Upper lobe of right lung (tissue), 1 donor: ENCODE results near the gene CAMSAP3. TPM values are rescaled to one million over a fixed set of nuclear protein-coding genes. Genes with fewer than 3 reads are reported as not detected.
A peak's percentile ranks its signal among the peaks of the same experiment; 100 is the strongest.
"Not testable (repeated sequence)": the region's sequence is repeated elsewhere in the genome, so short reads cannot be mapped to it uniquely, and the experiment has no call there.

ENCODE experiments used
- ATAC-seq: fragments of 200-7000 bp; cut with Tn5 transposase; one replicate; pipeline ENCODE4 v1.9.1; 2020; ENCODE audit warnings: mild to moderate bottlenecking, moderate library complexity
- DNase-seq: peaks from one replicate; pipeline ENCODE4 v3.0.0-alpha.2; 2020
- H3K27ac ChIP-seq: fragments of 200-600 bp; one replicate; pipeline ENCODE4 v1.8.0; 2022
- H3K27me3 ChIP-seq: fragments of 200-600 bp; one replicate; pipeline ENCODE4 v1.8.0; 2022; ENCODE audit warnings: mild to moderate bottlenecking
- H3K36me3 ChIP-seq: fragments of 200-600 bp; one replicate; pipeline ENCODE4 v1.8.0; 2022
- H3K4me1 ChIP-seq: fragments of 200-600 bp; one replicate; pipeline ENCODE4 v1.8.0; 2022
- H3K4me3 ChIP-seq: fragments of 200-600 bp; one replicate; pipeline ENCODE4 v1.8.0; 2022; ENCODE audit warnings: mild to moderate bottlenecking
- H3K9me3 ChIP-seq: fragments of 200-600 bp; one replicate; pipeline ENCODE4 v1.8.0; 2022
- intact Hi-C: fragments of 100-400 bp; cut with DNase I; formaldehyde crosslinking; loops from one replicate; pipeline ENCODE4 v1.11.0; 2022
- total RNA-seq: library from RNA; stranded (reverse); fragmentation: NEBNext Ultra II Directional; extraction: Animal tissue kit (Norgen Biotek cat#: 25700); gene quantifications from one replicate; pipeline ENCODE4 v1.2.1, GENCODE V29; 2021
- TF ChIP-seq, protein P1 (sequence below): fragments of 200-600 bp; IDR thresholded peaks from one replicate; pipeline ENCODE4 v1.8.0; 2022; ENCODE audit warnings: antibody characterized with exemption
- donor health status: DM: no; HTN: yes; CAD: no; lungs with severe emphysema.

The CAMSAP3 gene
- total RNA-seq, 1 donor from 2014 or later: 29.1 TPM

DNA sequence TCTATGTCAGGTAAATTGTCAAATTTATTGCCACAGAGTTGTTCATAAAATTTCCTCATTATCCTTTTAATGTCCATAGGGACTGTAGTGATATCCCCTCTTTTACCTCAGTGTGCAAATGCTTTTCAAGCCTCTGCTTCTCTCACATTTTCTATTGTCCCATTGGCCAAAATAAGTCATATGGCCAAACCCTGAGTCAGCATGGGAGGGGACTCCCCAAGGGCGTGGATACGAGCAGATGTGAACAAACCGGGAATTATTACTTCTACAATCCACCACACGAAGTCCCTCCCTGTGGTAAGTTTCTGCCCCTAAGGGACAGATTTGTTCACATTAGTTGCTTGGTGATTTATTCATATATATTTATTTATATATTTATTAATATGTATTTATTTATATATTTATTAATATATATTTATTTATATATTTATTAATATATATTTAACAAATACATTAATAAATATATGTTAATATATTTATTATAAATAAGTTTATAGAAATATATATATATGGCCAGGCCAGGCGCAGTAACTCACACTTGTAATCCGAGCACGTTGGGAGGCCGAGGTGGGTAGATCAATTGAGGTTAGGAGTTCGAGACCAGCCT, 20.1 kb upstream of the CAMSAP3 start:
- Histone ChIP-seq H3K36me3 (no peaks in the 10 kb centered on the region), H3K4me1 (no peaks in the 10 kb centered on the region), H3K9me3 (no peaks in the 10 kb centered on the region), H3K27ac (no peak overlapping the region), H3K27me3 (no peaks in the 10 kb centered on the region), H3K4me3 (no peak overlapping the region)
- ATAC-seq: peak; percentile 55
- DNase-seq: no peak
- TF ChIP-seq, protein P1, sequence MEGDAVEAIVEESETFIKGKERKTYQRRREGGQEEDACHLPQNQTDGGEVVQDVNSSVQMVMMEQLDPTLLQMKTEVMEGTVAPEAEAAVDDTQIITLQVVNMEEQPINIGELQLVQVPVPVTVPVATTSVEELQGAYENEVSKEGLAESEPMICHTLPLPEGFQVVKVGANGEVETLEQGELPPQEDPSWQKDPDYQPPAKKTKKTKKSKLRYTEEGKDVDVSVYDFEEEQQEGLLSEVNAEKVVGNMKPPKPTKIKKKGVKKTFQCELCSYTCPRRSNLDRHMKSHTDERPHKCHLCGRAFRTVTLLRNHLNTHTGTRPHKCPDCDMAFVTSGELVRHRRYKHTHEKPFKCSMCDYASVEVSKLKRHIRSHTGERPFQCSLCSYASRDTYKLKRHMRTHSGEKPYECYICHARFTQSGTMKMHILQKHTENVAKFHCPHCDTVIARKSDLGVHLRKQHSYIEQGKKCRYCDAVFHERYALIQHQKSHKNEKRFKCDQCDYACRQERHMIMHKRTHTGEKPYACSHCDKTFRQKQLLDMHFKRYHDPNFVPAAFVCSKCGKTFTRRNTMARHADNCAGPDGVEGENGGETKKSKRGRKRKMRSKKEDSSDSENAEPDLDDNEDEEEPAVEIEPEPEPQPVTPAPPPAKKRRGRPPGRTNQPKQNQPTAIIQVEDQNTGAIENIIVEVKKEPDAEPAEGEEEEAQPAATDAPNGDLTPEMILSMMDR: no peak
- intact Hi-C loops: no loop called here

DNA sequence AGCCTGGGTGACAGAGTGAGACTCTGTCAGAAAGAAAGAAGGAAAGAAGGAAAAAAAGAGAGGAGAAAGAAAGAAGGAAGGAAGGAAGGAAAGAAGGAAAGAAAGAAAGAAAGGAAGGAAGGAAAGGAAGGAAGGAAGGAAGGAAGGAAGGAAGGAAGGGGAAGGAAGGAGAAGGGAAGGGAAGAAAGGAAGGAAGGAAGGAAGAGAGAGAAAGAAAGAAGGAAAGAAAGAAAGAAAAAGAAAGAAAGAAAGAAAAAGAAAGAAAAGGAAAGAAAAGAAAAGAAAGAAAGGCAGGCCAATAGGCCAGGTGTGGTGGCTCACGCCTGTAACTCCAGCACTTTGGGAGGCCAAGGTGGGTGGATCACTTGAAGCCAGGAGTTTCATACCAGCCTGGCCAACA, 18.2 kb upstream of the CAMSAP3 start:
- DNase-seq, H3K4me1 ChIP-seq, H3K27ac ChIP-seq, H3K27me3 ChIP-seq, intact Hi-C loops, H3K4me3 ChIP-seq, H3K9me3 ChIP-seq, H3K36me3 ChIP-seq, ATAC-seq: not testable (repeated sequence)

DNA sequence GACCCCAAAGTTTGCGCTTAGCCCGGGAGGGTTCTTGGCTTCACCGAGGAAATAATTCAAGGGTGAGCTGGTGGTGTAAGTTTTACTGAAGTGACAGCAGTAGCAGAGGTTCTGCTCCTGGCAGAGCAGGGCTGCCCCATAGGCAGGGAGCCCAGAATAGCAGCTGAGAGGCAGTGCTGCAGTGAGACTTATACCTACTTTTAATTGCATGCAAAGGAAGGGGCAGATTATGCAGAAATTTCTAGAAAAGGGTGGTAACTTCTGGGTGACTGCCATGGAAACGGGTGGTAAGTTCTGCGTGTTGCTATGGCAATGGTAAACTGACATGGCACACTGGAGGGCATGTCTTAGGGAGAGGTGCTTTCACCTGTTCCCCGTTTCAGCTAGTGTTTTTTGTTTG, 17.5 kb upstream of the CAMSAP3 start:
- intact Hi-C loops: no loop called here
- ATAC-seq: no peak

DNA sequence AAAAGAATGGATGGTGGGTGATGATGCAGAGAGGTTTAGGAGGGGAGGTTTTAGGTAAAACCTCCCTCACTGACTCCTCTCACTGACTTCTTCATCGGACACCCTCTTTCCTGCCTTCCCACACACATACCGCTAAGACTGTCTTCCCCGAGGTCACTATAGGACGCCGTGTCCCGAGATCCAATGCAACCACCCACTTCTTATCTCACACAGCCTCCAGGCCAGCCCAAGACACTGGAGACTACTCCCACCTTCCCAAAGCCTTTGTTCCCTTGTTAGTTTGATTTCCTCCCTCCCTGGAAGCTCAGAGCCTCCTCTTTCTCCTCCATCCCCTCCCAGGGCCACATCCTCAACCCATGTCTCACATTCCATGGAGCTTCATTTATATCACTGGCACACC, 16.5 kb upstream of the CAMSAP3 start:
- Histone ChIP-seq H3K4me1 (no peaks in the 10 kb centered on the region), H3K36me3 (no peaks in the 10 kb centered on the region), H3K4me3 (no peak overlapping the region), H3K9me3 (no peaks in the 10 kb centered on the region), H3K27me3 (no peaks in the 10 kb centered on the region), H3K27ac (no peak overlapping the region)
- intact Hi-C loops: no loop called here
- TF ChIP-seq, protein P1: no peak
- ATAC-seq: no peak
- DNase-seq: no peak

More for the DNA sequence above, 17.5 kb upstream of the CAMSAP3 start:
- H3K4me1 ChIP-seq: no peaks in the 10 kb centered on the region
- DNase-seq: no peak
- H3K4me3 ChIP-seq: no peak overlapping the region
- TF ChIP-seq, protein P1: no peak
- H3K9me3 ChIP-seq: no peaks in the 10 kb centered on the region
- H3K36me3 ChIP-seq: no peaks in the 10 kb centered on the region
- no peak overlapping the region for H3K27ac ChIP-seq
- no peaks in the 10 kb centered on the region for H3K27me3 ChIP-seq

DNA sequence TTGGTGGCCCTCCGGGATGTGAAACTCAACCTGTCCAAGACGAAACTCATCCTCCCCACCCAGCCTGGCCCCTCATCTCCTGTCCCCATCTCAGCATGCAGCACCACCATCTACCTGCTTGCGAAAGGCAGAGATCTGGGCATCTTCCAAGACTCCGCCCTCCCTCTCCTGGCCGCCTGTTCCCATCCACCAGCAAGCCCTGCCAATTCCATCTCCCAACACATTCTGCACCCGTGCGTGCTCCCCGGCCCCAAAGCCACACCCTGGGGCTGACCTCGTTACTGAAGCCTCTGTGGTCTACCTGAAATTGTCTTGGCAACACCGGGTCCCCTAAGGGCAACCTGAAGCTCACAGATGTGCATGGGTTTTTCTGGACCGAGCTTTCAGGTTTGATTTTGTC, 13.2 kb upstream of the CAMSAP3 start:
- H3K27me3 ChIP-seq: no peaks in the 10 kb centered on the region
- TF ChIP-seq, protein P1: no peak
- ATAC-seq: peak; percentile 72
- no peaks in the 10 kb centered on the region for H3K36me3 ChIP-seq
- DNase-seq: no peak
- intact Hi-C loops: no loop called here
- H3K27ac ChIP-seq: no peak overlapping the region
- no peak overlapping the region for H3K4me3 ChIP-seq
- no peaks in the 10 kb centered on the region for H3K4me1 ChIP-seq
- H3K9me3 ChIP-seq: no peaks in the 10 kb centered on the region

DNA sequence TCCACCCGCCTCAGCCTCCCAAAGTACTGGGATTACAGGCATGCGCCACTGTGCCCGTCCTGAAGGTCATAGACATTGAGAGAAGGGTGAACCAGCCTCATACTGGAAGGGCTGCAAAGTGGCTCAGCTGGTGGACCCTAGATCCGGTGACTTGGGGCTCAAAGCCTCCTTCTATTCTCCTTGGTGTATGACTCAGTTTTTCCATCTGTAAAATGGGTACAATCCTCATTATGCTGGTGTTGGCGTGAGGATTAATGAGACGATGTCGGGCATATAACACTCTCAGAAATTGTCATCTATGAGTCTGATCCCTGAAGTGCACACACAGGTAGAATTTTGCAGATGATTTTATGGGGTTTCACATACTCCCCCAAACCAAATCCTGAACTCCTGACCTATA, 5.8 kb upstream of the CAMSAP3 start:
- no peaks in the 10 kb centered on the region for H3K9me3 ChIP-seq
- ATAC-seq (no peak), DNase-seq (no peak)
- H3K4me3 ChIP-seq: no peak overlapping the region
- no peaks in the 10 kb centered on the region for H3K36me3 ChIP-seq
- H3K27me3 ChIP-seq: peaks cover 13% of the 10 kb centered on the region
- intact Hi-C loops: no loop called here
- no peak overlapping the region for H3K27ac ChIP-seq
- no peaks in the 10 kb centered on the region for H3K4me1 ChIP-seq
- TF ChIP-seq, protein P1: no peak
